T-helper 2 cell treated with Interferon-gamma antibody and Interleukin-4, amounts not matched to agents 100 ng/mL and 5 ng/mL, for 36 hours (primary cell): ENCODE results near the gene C6orf62. TPM values are rescaled to one million over a fixed set of nuclear protein-coding genes. Genes with fewer than 3 reads are reported as not detected.
"Not testable (repeated sequence)": the region's sequence is repeated elsewhere in the genome, so short reads cannot be mapped to it uniquely, and the experiment has no call there.

Experiments
- intact Hi-C: fragments of 100-400 bp; cut with micrococcal nuclease; formaldehyde crosslinking; loops from one replicate; pipeline ENCODE4 v1.15.1; 2023
- total RNA-seq: library from RNA; stranded (reverse); gene quantifications from 2 replicates; pipeline ENCODE4 v1.2.3, GENCODE V29; 2022

C6orf62 gene
- total RNA-seq, 1 donor from 2014 or later, result 126 TPM

DNA sequence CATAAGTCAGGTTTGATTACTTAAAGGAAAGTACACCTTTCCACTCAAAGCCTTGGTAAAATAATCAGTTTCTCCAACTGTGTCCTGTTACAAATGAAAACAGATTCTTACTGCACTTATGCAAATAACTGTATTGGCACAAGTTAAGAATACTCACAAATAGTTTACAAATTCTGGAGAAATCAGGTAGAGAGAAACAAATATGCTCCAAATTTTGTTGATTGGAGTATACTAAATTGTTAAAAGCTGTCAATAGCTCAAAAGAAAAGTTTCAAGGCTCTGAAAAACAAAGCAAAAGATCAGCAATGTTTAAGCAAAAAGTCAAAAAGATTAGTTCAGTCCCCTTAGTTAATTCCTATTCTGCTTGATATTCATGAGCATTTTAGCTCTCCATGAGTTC lies 48.5 kb downstream of the C6orf62 start:
- intact Hi-C loops, result not testable (repeated sequence)

DNA sequence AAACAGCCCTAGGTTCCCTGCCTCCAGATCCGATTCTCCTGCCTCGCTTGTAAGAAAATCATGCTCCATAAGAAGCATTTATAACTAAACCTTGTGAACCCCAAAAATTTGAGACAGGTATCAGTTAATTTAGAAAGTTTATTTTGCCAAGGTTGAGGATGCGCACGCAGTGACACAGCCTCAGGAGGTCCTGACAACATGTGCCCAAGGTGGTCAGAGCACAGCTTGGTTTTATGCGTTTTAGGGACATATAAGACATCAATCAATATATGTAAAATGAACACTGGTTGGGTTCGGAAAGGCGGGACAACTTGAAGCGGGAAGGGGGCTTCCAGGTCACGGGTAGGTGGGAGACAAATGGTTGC lies 50.0 kb downstream of the C6orf62 start:
- intact Hi-C loops, result no loop called here

DNA sequence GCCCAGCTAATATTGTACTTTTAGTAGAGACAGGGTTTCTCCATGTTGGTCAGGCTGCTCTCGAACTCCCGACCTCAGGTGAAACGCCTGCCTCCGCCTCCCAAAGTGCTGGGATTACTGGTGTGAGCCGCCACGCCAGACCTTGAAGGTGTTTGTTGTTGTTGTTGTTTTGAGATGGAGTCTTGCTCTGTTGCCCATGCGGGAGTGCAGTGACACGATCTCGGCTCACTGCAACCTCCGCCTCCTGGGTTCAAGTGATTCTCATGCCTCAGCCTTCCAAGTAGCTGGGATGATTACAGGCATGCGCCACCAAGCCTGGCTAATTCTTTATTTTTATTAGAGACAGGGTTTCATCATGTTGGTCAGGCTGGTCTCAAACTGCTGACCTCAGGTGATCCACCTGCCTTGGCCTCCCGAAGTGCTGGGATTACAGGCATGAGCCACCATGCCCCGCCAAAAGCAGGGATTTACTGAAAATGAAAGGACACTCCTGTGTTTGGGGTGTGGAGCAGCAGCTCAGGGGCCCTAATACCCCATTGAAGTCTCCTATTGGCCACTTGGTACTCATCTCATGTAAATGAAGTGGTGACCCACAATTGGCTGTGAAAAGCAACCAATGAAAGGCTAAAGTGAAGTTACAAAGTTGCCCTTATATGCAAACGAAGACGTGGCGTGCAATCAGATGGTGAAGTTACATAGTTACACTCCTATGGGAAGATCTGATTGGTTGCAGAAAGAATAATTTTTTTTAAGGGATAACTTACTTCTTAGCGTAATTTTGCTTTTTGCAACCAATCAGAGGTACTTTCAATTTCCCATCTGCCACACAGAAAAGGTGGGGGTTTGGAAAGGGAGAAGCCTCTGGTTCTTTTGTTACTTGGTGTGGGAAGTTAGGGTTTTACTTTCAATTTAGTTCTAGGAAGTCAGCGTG lies 50.6 kb downstream of the C6orf62 start:
- intact Hi-C loops, result not testable (repeated sequence)

DNA sequence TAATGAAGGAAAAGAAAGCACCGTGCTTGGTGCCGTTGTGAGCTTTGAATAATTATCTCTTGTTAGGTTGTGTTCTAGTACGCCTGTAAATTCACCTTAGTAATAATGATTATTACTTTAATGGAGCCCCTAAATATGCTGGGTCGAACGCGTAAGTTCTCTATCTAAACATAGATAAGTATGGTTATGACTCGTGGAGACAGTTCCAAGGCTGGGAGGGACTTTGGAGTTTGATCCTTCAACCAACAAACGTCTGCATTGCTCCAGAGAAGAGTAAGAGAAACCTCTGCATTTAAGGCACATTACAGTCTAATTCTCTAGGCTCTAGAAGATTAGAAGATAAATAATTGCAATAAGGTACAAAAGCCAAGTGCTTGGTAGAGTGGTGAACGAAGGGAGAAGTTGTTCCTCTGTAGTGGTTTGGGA lies 51.6 kb downstream of the C6orf62 start:
- intact Hi-C loops, result loop anchor here (1.0 kb wide), 1 partner anchor 107 kb away; the partner anchor contains the start of gene GMNN

DNA sequence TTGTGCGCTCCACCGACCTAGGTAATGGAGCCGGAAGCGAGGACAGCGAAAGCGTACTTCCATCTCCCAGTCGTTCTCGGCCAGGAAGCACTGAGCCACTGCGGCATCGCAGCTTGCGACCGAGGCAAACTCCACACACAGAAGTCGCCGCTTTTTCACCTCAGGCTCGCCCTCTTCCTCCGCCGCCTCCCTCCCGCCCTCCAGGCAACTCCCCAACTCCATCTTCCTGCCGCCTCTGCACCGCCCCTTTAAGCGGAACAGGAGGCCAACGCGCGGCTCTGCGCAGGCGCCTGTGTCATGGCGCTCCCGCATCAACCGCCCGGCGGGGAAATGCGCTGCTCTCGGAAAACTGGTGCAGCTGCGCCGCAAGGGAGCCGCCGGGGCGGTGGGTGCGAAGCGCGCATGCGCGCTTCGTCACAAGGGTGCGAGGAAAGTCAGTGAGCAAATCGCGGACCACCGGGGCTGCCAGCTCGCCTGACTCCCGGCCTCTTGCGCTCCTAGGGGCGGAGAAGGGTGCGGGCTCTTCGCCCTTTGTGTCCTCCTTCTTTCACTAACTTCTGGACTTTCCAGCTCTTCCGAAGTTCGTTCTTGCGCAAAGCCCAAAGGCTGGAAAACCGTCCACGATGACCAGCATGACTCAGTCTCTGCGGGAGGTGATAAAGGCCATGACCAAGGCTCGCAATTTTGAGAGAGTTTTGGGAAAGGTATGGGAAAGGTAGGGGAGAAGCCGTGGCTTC lies 52.1 kb downstream of the C6orf62 start, which contains the start of the genes ACOT13 and TDP2:
Gene ACOT13, plus strand, starts transcription at position 437 of the 737 bp plus-strand sequence. Its CDS starts 187 bp downstream, at position 624.
Gene TDP2, minus strand, starts transcription at position 259 of the 737 bp plus-strand sequence. Its CDS starts 37 bp downstream, at position 222.
- intact Hi-C loops, result loop anchor here (1.0 kb wide), 3 partner anchors 21 to 107 kb away; partner anchors contain the start of genes GMNN and KIAA0319

DNA sequence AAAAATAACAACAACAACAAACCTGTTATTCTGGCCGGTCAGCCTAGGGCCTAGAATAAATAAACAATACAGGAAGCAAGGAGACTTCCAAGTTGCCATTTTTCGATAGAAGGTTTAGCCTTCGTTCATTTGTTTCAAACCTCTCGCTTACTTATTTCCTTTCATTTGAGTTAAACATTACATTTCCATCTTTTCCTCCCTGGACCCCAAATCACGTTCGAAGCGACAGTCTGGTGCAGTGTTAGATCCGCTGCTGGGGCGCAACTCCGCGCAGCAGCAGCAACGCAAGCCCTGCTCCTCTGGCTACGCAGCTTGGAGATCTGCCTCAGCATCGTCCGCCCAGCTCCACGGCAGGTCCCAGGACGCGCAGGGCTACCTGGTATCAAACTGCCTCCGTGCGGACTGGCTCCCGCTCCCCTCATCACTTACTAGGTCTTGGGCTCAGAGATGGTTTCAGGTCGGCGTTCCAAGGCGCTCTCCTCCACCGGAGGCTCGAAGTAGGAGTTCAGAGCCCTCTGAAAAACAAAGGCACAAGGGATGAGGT lies 52.8 kb downstream of the C6orf62 start:
- intact Hi-C loops, result loop anchor here (1.0 kb wide), 2 partner anchors 20 to 55 kb away; partner anchors contain the start of gene KIAA0319

DNA sequence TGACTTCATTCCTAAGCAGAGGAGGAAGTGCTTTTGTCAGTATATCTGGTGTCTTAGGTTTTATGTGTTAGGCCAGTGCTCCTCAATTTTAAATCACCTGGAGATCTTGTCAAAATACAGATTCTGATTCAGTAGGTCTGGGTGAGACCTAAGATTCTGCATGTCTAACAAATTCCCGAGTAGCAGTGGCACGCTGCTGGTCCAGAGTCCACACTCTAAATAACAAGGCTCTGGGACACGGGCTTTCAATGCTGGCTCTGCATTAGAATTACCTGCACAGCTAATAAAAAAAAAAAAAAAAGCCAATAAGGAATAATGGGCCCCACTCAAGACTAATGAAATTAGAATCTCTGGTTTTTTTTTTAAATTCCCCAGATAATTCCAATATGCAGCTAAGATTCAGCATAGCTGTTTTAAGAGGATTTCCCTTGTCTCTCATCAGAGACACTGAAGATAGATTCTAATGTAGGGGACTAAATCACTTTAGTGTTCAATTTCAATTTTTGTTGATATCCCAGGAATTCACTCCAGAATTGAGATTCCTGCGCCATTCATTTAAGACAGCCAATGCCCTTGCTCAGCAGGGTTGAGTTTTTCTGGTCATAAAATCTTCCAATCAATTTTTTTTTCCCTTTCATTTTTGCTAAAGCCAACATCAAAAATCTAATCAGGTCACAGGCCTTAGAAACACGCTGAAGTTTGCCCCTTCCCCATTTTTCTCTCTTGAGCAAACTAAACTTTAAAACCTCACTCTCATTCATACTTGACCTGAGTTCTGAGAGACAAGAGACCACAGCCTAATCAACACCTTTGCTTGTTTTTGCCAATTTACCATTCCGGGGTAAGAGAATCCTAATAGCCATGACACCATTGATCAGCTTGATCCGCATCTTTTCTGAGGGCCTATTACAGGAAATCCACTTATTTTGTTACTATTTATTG lies 54.6 kb downstream of the C6orf62 start:
- intact Hi-C loops, result no loop called here

DNA sequence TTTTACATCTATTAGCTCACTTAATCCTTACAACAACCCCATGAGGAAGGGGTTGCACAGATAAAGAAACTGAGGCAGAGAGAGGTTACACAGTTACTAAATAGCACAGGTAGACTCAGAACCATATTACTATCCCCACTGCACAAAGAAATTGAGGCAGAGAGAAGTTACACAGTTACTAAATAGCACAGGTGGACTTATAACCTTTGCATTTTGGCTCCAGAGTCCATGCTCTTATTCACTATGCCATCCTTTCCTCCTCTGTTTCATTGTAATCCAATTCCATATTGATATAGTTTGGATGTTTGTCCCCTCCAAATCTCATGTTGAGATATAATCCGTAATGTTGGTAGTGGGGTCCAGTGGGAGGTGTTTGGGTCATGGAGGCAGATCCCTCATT lies 55.8 kb downstream of the C6orf62 start:
- intact Hi-C loops, result no loop called here

DNA sequence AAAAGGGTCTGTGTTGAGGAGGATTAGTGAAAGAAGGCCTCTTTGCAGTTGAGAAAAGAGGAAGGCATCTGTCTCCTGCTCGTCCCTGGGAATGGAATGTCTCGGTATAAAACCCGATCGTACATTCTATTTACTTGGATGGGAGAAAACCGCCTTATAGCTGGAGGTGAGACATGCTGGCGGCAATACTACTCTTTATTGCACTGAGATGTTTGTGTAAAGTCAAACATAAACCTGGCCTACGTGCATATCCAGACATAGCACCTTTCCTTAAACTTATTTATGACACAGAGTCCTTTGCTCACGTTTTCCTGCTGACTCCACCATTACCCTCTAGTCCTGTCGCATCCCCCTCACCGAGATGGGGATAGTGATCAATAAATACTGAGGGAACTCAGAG lies 56.7 kb downstream of the C6orf62 start:
- intact Hi-C loops, result no loop called here

DNA sequence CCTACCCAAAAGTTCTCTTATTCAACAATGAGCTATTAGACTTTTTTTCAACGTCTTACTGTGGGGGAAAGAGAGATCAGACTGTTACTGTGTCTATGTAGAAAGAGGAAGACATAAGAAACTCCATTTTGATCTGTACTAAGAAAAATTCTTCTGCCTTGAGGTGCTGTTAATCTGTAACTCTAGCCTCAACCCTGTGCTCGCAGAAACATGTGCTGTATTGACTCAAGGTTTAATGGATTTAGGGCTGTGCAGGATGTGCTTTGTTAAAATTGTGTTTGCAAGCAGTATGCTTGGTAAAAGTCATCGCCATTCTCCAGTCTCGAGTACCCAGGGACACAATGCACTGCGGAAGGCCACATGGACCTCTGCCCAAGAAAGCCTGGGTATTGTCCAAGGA lies 57.2 kb downstream of the C6orf62 start:
- intact Hi-C loops, result not testable (repeated sequence)

DNA sequence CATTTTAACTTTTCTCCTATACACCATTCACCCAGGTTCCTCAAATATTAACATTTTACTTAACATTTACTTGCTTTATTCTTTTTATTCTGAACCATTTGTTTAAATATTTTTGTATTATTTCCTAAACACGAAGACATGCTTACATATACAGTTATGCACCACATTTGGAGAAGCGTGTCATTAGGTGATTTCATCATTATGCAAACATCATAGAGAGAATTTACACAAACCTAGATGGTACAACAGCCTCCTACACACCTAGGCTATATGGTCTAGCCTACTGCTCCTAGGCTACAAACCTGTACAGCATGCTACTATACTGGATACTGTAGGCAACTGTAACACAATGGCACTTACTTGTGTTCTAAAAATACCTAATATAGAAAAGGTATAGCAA lies 58.8 kb downstream of the C6orf62 start:
- intact Hi-C loops, result no loop called here

DNA sequence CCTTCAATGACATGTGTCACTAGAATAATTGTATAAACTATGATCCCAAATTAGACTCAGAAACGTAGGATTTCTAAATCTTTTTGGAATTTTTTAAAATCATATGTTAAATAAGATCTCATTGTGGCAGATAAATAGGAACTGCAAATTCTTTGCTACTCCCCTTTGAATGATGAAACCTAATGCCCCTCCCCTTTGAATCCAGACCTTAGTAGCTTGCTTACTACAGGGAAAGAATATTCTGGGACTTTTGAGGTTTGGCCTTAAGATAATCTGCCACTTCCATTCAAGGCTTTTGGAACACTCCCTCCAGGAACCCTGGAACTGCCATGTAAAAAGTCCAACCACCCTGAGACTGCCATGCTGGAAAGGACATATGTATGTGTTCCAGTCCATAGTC lies 59.4 kb downstream of the C6orf62 start:
- intact Hi-C loops, result no loop called here

DNA sequence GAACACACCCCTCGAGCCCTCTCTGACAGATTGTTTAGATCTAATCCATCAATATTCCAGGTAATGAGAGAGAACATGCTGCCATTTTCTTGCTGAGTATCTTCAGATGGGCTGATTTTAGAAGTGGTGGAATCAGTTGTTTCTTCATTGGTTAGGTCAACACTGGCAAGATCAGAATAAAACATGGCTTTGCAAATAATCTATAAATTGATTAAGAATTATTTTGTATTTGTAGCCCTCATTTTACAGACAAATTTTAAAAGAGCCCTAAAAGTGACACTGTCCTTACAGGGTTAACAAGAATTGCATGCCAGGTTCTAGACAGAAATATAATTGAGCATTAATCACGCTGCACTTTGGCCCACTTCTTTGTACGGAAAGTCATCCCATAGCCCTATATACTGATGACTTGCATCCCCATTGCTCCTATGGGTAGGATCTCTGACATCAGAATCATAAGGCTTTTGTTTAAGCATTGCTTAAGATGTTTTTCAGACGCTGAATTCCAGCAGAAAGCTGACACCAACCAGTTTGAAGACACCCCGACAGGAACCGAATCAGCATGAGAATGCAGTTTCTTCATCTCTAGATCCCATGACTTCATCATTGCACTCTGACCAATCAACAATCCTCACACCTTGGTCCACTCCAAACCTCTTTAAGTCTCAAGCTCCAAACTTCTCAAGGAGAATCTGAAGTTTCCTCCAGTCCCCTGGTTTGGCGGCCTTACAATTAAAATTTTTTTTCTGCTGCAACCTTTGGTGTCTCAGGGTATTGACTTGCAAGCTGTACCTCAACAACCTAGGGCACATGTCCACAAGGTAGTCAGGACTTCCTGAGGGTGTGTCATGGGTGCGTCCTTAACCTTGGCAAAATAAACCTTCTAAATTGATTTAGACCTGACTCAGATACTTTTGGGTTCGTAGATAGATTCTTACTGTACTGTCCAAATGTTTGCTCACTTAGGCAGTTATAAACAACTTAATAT lies 60.1 kb downstream of the C6orf62 start:
- intact Hi-C loops, result no loop called here

DNA sequence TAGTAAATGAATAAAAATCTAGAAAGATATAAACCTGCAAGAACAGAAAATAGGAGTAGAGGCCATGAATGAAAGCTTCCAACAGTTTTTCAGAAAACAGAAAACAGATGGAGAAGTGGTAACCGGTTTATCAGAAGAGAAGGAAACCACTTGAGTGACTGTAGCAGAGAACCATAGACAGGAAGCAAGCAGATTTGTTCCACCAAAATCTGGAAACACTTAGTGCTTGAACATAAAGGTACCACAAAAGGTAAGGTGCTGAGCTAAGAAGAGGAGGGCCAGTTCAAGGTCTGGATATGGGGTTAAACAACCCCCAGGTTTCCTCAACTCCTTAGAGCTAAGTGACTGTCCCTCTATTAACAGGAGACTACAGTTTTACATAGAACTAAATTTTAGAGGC lies 63.7 kb downstream of the C6orf62 start:
- intact Hi-C loops, result no loop called here

Other genes with a start within 250 kb of the C6orf62 start
- 0.18 and 0.27 TPM in 2 replicates for gene GPLD1, start 229.6 kb downstream of the C6orf62 start, total RNA-seq
- 4.9 and 5.9 TPM in 2 replicates for gene ALDH5A1, start 224.2 kb downstream of the C6orf62 start, total RNA-seq
- 0.05 TPM in 1 of 2 replicates, not detected in the other for gene KIAA0319, start 73.0 kb downstream of the C6orf62 start, total RNA-seq
- 43.4 and 46.5 TPM in 2 replicates for gene TDP2, start 52.3 kb downstream of the C6orf62 start, total RNA-seq
- 21.3 and 24.4 TPM in 2 replicates for gene ACOT13, start 52.1 kb downstream of the C6orf62 start, total RNA-seq
- 66.6 and 69.0 TPM in 2 replicates for gene GMNN, start 55.8 kb upstream of the C6orf62 start, total RNA-seq
- gene ARMH2, start 79.8 kb upstream of the C6orf62 start, total RNA-seq, result 0.61 and 1.4 TPM in 2 replicates
- 182 and 188 TPM in 2 replicates for gene RIPOR2, start 216.8 kb upstream of the C6orf62 start, total RNA-seq